ENCODE results near the gene BACH2. TPM values are rescaled to one million over a fixed set of nuclear protein-coding genes. Genes with fewer than 3 reads are reported as not detected.

Gene BACH2
- total and polyA plus RNA-seq, 2 donors (not counting 1 experiment from before 2014, with no cell fraction given) = 2.2 to 2.6 TPM

DNA sequence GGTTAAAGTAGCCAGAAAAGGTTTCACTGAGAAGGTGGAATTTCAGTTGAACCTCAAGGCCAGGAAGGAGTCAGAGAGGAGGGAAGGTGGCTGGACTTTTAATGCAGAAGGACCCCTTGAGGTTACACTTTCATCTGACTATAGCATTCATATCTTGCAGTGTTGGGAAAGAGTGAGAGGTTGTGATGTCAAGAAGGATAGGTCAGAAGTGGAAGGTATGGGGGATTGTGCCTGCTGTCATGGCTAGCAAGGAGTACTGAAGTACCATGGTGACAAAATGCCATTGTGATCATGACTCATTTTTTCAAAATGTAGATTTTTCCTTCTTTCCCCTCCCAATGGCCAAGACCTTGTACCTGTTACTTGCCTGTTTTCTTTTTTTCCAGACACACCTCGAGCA is 5.2 kb upstream of the BACH2 start:
- no peaks in the 10 kb centered on the region for H3K9me3 ChIP-seq (ENCODE audit: control insufficient read depth, insufficient read depth, low read depth, low read length)
- H3K4me2 ChIP-seq (ENCODE audit: extremely low read depth, insufficient read depth, low read length) = no peak overlapping the region
- DNase-seq (ENCODE audit: low read depth in 2 of 2) = no peak
- no peaks in the 10 kb centered on the region for H4K20me1 ChIP-seq (ENCODE audit: control insufficient read depth, extremely low read depth, insufficient read depth, low read length)
- H3K79me2 ChIP-seq (ENCODE audit: control insufficient read depth, insufficient read depth, low read length) = no peaks in the 10 kb centered on the region
- no peak overlapping the region for H3K9ac ChIP-seq (ENCODE audit: insufficient read depth, low read length)
- H3K4me3 ChIP-seq (replicated peaks in 1 of 4; ENCODE audit: control extremely low read depth in 1 of 4, insufficient read depth in 1 of 4, low read depth in 3 of 4, low read length in 4 of 4) = no peak overlapping the region
- H3K4me1 ChIP-seq (ENCODE audit: control insufficient read depth, extremely low read depth, insufficient read depth, low read length) = peaks cover 2% of the 10 kb centered on the region
- no peak overlapping the region for H3K27ac ChIP-seq (ENCODE audit: insufficient read depth, low read length)
- TF ChIP-seq, protein P1, sequence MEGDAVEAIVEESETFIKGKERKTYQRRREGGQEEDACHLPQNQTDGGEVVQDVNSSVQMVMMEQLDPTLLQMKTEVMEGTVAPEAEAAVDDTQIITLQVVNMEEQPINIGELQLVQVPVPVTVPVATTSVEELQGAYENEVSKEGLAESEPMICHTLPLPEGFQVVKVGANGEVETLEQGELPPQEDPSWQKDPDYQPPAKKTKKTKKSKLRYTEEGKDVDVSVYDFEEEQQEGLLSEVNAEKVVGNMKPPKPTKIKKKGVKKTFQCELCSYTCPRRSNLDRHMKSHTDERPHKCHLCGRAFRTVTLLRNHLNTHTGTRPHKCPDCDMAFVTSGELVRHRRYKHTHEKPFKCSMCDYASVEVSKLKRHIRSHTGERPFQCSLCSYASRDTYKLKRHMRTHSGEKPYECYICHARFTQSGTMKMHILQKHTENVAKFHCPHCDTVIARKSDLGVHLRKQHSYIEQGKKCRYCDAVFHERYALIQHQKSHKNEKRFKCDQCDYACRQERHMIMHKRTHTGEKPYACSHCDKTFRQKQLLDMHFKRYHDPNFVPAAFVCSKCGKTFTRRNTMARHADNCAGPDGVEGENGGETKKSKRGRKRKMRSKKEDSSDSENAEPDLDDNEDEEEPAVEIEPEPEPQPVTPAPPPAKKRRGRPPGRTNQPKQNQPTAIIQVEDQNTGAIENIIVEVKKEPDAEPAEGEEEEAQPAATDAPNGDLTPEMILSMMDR (conservative IDR thresholded peaks at IDR 0.05 in 1 of 2, IDR thresholded peaks at IDR 0.05 in 1 of 2; ENCODE audit: low read depth in 1 of 2, low read length in 2 of 2) = no peak
- no peak for TF ChIP-seq EZH2 (IDR thresholded peaks at IDR 0.05; ENCODE audit: low read length, missing control alignments)
- H3K27me3 ChIP-seq (ENCODE audit: control insufficient read depth, insufficient read depth, low read length) = peaks cover 20% of the 10 kb centered on the region
- no peak overlapping the region for H2AFZ ChIP-seq (ENCODE audit: low read length)
- H3K36me3 ChIP-seq (ENCODE audit: control insufficient read depth, insufficient read depth, low read length) = no peaks in the 10 kb centered on the region

DNA sequence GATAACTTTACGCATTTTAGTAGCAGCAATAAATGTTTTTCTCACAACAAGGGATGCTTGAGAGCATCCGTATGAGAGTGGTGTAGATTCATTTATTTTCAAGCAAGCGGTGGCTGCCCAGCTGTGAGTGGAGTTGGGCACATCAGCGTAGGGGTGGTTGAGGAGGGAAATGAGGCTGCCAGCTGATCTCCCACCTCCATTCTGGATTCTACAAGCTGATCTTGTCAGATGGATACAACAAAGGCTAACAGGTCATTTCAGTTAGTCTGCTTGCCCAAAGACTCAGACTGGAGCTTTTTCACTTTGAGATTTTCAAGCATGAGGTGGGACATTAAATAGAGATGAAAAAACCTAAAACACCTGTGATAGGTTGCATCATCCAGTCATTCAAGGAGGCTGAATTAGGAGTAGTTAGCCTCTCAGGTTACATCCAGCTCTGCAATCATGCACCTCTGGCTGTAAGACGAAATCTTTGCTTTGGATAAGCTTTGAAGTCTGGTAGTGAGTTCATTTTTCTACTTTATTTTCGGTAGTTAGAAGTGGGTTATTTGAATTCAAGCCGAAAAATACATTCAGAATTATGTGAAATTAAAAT is 1.9 kb upstream of the BACH2 start:
- Histone ChIP-seq H3K27me3 (ENCODE audit: control insufficient read depth, insufficient read depth, low read length) (peaks cover 13% of the 10 kb centered on the region), H3K36me3 (ENCODE audit: control insufficient read depth, insufficient read depth, low read length) (no peaks in the 10 kb centered on the region), H3K4me1 (ENCODE audit: control insufficient read depth, extremely low read depth, insufficient read depth, low read length) (peaks cover 2% of the 10 kb centered on the region), H3K9ac (ENCODE audit: insufficient read depth, low read length) (no peak overlapping the region), H3K79me2 (ENCODE audit: control insufficient read depth, insufficient read depth, low read length) (no peaks in the 10 kb centered on the region), H2AFZ (ENCODE audit: low read length) (no peak overlapping the region), H3K9me3 (ENCODE audit: control insufficient read depth, insufficient read depth, low read depth, low read length) (no peaks in the 10 kb centered on the region), H3K4me3 (replicated peaks in 1 of 4; ENCODE audit: control extremely low read depth in 1 of 4, insufficient read depth in 1 of 4, low read depth in 3 of 4, low read length in 4 of 4) (no peak overlapping the region), H3K4me2 (ENCODE audit: extremely low read depth, insufficient read depth, low read length) (no peak overlapping the region), H4K20me1 (ENCODE audit: control insufficient read depth, extremely low read depth, insufficient read depth, low read length) (no peaks in the 10 kb centered on the region), H3K27ac (ENCODE audit: insufficient read depth, low read length) (no peak overlapping the region)
- DNase-seq (ENCODE audit: low read depth in 2 of 2) = no peak
- TF ChIP-seq EZH2 (IDR thresholded peaks at IDR 0.05; ENCODE audit: low read length, missing control alignments) = no peak
- TF ChIP-seq, protein P1 (conservative IDR thresholded peaks at IDR 0.05 in 1 of 2, IDR thresholded peaks at IDR 0.05 in 1 of 2; ENCODE audit: low read depth in 1 of 2, low read length in 2 of 2) = no peak

DNA sequence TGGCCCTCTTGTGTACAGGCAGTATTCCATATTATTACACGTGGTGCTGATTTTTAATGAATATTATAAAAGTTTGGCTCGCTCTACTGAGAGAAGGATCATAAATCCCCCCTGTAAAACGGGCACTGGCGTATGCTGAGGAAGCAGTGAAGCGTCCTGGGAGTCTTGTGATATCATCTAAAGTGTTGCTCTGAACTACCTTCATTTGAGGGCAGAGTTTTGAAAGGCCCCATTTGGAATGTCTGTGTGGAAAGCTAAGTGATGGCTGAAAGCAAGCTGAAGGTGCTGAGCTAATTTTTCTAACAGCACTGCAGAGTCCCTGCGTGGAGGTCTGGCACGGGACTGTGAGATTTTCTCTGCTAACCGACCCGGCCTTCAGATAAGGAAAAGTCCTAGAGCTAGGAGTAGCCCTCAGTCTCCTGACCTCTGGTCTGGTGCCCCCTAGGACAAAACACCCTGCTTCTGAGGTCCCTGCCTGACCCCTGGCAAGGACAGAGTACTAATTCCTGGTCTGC is 1.3 kb upstream of the BACH2 start:
- peaks cover 2% of the 10 kb centered on the region for H3K4me1 ChIP-seq (ENCODE audit: control insufficient read depth, extremely low read depth, insufficient read depth, low read length)
- H3K9me3 ChIP-seq (ENCODE audit: control insufficient read depth, insufficient read depth, low read depth, low read length) = no peaks in the 10 kb centered on the region
- H3K9ac ChIP-seq (ENCODE audit: insufficient read depth, low read length) = no peak overlapping the region
- H3K27me3 ChIP-seq (ENCODE audit: control insufficient read depth, insufficient read depth, low read length) = peaks cover 7% of the 10 kb centered on the region
- H3K4me2 ChIP-seq (ENCODE audit: extremely low read depth, insufficient read depth, low read length) = no peak overlapping the region
- no peak overlapping the region for H3K4me3 ChIP-seq (replicated peaks in 1 of 4; ENCODE audit: control extremely low read depth in 1 of 4, insufficient read depth in 1 of 4, low read depth in 3 of 4, low read length in 4 of 4)
- H4K20me1 ChIP-seq (ENCODE audit: control insufficient read depth, extremely low read depth, insufficient read depth, low read length) = no peaks in the 10 kb centered on the region
- no peaks in the 10 kb centered on the region for H3K36me3 ChIP-seq (ENCODE audit: control insufficient read depth, insufficient read depth, low read length)
- H3K79me2 ChIP-seq (ENCODE audit: control insufficient read depth, insufficient read depth, low read length) = no peaks in the 10 kb centered on the region
- H2AFZ ChIP-seq (ENCODE audit: low read length) = no peak overlapping the region
- H3K27ac ChIP-seq (ENCODE audit: insufficient read depth, low read length) = no peak overlapping the region
- TF ChIP-seq, protein P1 (conservative IDR thresholded peaks at IDR 0.05 in 1 of 2, IDR thresholded peaks at IDR 0.05 in 1 of 2; ENCODE audit: low read depth in 1 of 2, low read length in 2 of 2) = no peak
- TF ChIP-seq EZH2 (IDR thresholded peaks at IDR 0.05; ENCODE audit: low read length, missing control alignments) = no peak
- no peak for DNase-seq (ENCODE audit: low read depth in 2 of 2)

All from fibroblast of lung (primary cell).